ENCODE results near the gene HDAC8.

DNA sequence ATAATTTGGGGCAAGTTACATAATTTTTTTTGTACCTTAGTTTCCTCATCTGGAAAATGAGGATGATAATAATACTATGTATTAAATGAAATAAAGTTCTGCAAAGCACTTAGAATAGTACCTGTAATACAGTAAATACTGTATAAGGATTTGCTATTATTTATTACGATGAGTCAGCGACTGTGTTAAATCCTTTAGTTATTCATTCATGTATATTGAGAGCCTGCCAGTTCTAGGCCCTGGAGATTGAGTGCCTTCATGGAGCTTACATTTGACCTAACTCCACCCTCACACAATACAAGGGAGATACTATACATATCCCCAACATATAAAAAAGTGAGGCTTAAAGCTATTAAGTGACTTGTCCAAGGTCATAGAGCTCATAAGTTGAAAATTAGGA is 199.9 kb downstream of the HDAC8 start:
- TF ChIP-seq, protein P1, sequence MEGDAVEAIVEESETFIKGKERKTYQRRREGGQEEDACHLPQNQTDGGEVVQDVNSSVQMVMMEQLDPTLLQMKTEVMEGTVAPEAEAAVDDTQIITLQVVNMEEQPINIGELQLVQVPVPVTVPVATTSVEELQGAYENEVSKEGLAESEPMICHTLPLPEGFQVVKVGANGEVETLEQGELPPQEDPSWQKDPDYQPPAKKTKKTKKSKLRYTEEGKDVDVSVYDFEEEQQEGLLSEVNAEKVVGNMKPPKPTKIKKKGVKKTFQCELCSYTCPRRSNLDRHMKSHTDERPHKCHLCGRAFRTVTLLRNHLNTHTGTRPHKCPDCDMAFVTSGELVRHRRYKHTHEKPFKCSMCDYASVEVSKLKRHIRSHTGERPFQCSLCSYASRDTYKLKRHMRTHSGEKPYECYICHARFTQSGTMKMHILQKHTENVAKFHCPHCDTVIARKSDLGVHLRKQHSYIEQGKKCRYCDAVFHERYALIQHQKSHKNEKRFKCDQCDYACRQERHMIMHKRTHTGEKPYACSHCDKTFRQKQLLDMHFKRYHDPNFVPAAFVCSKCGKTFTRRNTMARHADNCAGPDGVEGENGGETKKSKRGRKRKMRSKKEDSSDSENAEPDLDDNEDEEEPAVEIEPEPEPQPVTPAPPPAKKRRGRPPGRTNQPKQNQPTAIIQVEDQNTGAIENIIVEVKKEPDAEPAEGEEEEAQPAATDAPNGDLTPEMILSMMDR (IDR thresholded peaks at IDR 0.05) = no peak
- TF ChIP-seq POLR2A (IDR thresholded peaks at IDR 0.05) = no peak

Data from lower leg skin (tissue), 3 donors.